HG02763 (cell line): ENCODE measurements around the gene RARB.

Experiments used
- ATAC-seq: cut with Tn5 transposase; IDR thresholded peaks from one replicate; pipeline ENCODE4 v1.9.1; 2021; ENCODE audit warnings: mild to moderate bottlenecking, moderate library complexity; ENCODE audit not compliant: unreplicated experiment

RARB gene

DNA sequence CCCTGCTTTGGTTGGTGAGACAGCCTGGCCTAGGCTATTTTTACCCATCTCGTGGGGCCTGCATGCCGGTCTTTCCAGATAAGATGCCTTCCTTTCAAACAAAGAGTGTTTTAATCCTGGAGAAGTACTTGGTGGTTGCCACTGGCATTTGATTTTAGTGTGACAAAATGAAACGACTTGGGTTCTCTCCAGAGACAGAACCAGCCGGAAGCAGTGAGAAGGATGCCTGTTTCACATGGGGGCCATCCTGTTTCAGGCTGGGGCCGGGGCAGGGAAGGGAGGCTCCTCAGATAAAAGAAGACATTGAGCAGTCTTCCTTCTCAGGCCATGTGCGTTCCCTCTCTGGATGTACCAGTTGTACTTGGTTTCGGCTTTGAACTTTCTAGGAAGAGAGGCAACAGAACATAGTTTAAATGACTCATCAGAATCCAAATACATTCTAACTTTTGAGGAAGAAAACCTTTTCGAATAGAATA, 161.8 kb downstream of the RARB start:
- ATAC-seq: no peak

DNA sequence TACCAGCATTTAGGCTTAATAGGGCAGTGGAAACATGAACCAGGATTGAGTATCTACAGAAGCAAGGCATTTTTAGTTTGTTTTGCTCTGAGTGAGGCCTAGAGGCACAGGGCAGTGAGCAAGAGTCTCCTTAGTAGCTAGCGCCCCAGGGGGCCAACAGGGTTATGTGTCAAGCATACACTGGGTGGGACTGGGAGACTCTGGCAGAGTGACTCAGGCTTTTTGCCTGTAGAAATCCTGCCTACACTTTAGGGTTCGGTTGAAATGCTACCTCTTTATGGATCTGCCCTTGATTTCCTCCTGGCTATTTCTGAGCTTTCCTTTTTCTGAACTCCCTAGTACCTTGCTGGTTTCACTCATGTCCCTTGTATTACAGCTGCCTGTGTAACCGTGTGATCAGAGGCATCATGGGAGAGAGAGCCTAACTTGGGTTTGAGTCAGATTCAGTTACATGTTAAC, 164.5 kb downstream of the RARB start:
- no peak for ATAC-seq

DNA sequence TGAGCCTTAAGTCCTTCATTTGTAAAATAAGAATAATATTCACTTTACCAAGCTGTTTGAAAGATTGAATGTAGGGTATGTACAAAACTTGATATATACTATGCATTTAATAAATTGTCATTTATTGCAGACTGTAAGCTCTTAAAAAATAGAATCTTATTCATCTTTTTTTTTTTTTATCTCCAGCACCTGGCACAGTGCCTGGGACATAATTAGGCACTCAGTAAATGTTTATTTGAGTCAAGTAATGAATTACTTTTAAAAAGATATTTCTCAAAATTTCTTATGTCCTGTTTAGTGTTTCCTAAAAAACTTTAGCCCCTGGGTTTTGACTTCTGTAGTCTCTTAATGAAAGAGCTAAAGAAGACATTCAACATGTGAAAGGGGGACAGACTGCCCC, 164.9 kb downstream of the RARB start:
- ATAC-seq: no peak

DNA sequence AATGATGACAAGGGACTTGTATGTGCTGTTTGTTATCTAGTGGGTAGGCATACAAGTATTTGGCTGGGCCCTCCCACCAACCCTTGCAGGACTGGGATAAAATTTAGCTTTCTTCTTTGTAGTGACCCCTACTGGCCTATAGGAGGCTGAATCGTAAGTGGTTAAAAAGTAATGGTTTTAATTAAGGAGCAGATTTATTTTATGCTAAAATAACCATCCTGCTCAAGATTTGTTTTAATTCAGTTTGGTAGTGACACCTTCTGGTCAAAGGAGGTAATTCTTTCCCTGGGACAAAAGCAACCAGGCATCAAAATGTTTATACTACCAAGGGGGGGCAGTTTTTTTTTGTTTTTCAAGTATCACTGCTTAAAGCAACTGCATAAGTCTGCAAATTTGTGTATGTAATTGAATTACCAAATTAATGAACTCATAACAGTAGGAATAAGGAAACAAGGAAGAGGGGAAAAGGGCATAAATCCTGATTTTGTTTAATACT, 166.0 kb downstream of the RARB start:
- ATAC-seq: no peak

DNA sequence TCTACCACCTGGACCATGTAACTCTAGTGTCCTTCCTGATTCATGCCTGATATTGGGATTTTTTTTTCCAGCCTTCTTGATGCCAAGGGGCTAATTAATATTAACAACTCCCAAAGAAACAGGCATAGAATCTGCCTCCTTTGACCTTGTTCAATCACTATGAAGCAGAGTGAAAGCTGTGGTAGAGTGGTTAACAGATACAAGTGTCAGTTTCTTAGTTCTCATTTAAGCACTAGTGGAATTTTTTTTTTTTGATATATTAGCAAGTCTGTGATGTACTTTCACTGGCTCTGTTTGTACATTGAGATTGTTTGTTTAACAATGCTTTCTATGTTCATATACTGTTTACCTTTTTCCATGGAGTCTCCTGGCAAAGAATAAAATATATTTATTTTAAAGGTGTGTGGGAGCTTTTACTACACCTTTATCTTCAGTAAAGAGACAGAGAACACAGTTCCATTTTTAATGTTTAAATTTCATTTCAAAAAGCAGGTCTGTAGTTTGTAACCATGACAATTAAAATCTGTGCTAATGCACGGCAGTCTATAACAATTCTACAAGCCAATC, 169.6 kb downstream of the RARB start:
- ATAC-seq: no peak

DNA sequence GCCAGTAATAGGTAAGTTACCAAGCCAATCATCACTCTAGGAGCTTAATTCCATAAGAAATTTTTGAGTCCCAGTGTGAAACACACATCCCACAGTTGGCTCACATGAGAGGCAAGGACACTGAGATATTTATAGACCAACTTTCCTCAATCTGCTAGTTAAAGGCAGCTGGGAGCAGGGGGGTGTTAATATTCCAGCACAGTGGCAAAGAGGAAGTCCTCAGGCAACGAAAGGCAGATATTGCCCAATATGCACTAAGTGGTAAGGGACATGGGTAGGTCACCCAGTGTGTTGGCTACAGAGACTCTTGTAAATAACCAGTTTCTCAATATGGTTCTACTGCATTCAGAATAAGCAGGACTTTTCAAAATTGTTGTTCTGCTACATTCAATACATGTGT, 175.6 kb downstream of the RARB start:
- ATAC-seq: no peak

DNA sequence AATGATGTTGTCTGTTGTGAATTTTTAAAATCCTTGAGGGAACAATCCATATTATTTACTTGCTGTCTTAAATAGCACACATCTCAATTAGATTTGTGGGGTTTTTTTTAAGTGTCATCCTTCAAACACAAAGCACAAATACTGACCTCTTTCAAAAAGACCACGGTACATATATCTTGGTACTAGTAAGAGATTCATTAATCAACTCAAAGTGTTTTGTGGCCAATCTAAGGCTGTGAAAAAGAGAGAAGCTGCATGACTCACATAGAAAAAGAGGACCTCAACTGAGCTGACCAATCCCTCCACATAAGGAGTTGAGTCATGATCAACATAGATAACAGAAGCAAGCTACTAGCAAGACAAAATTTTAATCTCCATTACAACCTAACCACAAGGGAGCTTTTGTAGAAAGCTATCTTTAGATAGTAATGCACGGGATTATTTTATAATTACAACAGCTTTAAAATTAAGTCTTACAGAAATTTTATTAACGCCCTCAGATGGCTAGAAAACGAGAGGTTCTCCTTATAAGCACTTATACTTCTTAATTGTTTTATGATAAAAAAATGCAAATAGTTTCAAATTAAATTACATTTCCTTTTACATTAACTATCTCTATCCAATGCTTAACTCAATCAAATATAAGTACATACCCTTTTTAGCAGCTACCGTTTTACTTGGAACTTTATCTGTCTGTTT, 176.2 kb downstream of the RARB start:
- ATAC-seq: no peak

DNA sequence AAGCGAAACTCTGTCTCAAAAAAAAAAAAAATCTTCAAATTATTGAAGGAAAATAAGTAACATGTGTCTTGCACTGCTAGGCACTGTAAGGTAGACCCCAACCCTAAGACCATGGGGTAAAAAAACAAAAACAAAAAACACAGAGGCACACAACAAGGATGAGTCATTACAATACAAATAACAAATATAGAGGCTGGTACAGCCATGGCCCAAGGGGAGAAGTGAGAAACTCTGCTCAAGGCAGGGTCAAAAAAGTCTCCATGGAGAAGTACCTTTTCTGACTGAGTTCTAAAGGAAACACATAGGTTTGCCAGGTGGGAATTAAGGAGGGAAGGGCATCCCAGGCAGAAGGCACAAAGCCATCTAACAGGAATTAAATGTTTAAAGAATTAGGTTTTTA, 182.1 kb downstream of the RARB start:
- no peak for ATAC-seq

DNA sequence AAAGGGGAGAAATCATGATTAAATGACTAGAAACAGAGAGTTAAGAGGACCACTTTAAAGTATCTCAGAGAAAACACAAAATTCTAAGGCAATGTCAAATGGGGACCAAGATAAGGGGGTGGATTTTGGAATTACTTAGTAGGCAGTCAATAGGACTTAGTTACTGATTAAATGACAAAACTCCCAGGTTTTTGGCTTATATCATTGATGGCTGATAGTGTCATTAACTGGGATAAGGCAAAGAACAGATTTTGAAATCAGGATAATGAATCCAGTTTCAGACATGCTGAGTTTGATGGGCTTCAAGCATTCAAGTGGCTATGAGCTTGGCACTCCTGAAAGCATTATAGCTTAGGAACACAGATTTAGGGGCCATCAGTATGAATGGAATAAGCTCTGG, 182.7 kb downstream of the RARB start:
- no peak for ATAC-seq

DNA sequence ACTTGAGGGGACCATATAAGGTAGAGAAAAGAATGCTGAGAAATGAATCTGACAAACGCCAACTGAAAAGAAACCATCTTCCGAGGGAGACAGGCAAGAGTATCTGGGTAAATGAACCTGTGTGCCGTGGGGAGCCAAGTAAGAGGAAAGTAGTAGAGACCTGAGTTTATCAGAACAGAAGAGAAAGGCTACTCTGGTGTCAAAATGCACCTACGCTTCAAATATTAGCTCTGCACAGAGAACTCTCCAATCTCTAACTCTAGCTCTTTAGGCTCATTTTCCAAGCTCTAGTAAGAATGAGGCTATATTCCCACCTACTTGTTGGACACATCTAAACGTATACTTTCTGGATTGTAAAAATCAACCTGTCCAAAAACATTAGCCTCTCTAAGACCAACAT, 183.1 kb downstream of the RARB start:
- no peak for ATAC-seq

DNA sequence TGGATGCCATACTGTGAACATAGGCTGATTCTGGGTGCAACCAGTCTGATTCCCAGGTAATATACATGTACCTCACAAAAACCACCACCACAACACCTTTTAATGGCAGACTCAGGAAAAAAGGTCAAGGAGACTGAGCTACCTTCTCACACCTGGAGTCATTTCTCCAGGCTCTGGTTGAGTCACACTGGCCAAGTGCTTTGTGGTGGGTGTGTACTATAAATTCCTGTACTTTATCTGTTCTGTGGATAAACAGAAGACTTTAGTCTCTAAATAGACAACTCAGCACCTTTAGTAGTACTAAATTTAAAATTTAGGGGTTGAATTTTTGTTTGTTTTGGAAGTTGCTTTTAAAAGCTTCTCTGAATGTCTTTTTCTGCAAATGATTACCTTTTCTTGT, 190.0 kb downstream of the RARB start:
- no peak for ATAC-seq

DNA sequence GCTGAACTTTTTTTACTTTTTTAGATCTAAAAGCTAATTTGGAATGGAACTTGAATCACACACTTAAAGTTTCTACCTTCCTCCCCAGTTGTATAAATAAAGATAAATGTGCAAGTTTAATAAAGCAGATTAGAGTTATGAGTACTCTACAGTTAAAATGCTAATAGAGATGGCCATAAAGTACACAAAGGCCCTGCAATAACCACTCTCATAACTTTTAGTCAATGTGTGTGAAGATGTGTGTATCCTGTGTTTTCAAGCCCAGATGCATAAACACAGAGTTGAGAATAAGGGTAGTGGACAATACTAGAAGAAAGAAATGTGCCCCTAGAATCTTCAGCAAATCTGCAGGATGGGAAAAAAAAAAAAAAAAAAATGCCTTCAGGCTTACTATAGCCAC, 191.3 kb downstream of the RARB start:
- ATAC-seq: no peak

DNA sequence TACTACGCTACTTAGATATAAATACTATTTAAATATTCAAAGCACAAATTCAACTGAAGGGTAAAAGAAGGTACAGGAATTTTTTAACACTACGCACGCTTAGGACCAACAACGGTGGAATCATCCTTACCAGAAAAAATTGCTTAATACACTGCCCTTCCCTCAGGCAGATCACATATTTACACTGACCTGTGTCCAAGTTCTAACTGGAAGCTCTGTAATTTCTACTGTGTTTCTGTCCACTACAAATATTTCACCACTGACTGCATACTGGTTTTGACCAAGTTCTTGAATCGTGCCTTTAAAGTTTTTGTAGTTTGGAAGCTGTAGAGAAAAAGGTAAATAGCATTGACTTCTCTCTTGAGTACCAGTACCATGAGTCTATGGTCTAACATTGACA, 192.4 kb downstream of the RARB start:
- ATAC-seq: no peak

DNA sequence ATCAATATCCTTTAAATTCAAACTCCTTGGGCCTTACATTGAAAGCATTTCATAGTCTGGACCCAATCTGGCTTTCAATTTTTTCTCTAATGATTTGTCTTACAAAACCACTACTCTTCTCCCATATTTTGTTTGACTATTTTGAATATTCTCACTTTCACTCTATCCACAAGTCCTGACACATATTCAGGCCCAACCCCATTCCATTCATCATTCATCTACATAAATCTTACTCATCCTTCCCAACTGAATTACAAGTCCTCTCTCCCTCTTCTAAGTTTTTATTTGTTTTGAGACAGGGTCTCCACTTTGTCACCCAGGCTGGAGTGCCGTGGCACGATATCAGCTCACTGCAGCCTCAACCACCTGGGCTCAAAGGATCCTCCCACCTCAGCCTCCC, 193.0 kb downstream of the RARB start:
- no peak for ATAC-seq

DNA sequence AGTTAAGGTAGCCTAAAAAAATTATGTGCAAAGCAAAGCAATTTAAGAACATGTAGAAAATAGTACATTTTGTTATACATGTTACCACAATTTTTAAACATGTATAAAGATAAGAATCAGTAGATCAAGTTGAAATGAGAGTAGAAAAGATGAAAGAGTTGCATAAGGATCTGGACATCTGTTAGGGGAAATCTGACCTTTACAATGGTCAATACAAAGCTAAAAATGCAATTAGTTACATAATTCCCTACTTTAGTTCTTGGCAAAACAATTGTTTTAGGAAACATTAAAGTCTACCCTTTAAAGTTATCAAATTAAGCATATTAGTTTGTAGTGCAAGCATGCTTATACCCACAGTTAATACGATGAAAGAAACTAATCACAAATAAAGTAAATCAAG, 203.9 kb downstream of the RARB start:
- ATAC-seq: no peak

DNA sequence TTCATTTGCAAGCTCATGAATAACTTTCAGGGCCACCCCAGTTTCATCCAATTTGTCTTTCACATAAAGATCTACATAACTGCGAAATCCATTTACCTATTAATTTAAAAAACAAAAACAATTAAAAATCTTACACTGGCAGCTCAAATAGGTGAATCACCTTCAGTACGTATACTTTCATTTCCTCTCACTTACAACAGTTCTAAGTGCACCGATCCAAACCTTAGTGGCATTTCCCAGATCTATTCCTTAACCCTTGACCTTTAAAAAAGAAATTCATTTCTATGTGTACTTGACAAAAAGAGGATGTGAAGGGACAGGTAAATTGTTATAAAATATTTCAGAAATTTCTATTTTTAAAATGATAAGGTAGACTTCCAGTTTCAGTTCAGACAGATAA, 205.9 kb downstream of the RARB start:
- no peak for ATAC-seq

DNA sequence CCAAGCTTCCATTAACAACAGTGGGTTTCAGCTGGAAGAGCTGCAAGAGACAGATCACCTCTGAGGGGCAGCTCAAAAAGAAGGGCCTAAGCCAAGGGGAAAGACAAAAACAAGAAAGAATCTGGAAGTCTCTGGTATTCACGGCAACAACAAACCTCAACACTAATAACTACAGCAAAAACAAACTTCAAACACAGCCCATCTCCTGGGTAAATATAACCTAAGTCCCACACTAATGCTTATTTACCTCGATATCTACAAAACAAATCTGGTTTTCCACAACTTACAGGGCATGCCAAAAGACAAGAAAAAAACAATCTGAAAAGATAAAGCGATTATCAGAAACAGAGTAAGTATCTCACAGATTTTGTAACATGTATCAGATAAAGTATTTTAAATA, 207.0 kb downstream of the RARB start:
- no peak for ATAC-seq
